C4-2B (cell line): ENCODE data around the gene TPGS1.

Experiments used
- ZFX ChIP-seq: fragments of 450-650 bp; IDR thresholded peaks from 2 replicates; pipeline ENCODE4 v1.6.1; 2017
- TF ChIP-seq, protein P1 (sequence below): fragments of 450-650 bp; conservative IDR thresholded peaks from 2 replicates; pipeline ENCODE4 v1.5.1; 2017; ENCODE audit warnings: mild to moderate bottlenecking

DNA sequence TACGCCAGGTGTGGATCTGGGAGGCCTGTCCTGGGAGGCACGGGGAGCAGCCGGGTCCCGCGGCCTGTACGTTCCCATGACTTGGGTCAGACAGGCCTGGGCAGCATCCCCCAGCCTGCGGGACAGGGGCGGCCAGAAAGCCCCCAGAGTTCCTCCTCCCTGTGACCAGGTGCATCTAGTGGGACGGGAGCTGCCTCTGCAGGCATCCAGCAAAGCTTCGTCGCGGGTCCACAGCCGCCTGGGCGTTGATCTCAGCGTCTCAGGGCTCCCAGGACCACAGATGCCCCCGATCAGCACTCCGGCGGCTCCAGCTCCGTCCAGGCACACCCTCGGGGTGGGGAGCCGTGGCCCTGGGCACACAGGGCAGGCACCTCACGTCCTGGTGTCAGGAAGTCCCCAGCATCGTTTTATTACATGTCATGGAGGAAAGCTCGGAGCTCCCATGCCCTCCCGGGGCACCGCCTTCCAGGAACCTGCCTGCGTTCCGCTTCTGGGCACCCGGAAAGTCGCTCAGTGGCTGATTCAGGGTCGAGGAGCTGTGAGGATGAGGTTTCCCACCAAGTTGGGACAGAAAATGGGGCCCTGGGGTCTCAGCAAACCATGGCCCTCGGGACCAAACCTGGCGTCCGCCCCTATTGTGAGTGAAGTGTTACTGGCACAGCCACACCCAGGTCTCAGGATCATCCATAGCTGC, 35.0 kb downstream of the TPGS1 start:
- TF ChIP-seq, protein P1, sequence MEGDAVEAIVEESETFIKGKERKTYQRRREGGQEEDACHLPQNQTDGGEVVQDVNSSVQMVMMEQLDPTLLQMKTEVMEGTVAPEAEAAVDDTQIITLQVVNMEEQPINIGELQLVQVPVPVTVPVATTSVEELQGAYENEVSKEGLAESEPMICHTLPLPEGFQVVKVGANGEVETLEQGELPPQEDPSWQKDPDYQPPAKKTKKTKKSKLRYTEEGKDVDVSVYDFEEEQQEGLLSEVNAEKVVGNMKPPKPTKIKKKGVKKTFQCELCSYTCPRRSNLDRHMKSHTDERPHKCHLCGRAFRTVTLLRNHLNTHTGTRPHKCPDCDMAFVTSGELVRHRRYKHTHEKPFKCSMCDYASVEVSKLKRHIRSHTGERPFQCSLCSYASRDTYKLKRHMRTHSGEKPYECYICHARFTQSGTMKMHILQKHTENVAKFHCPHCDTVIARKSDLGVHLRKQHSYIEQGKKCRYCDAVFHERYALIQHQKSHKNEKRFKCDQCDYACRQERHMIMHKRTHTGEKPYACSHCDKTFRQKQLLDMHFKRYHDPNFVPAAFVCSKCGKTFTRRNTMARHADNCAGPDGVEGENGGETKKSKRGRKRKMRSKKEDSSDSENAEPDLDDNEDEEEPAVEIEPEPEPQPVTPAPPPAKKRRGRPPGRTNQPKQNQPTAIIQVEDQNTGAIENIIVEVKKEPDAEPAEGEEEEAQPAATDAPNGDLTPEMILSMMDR = no peak
- no peak for TF ChIP-seq ZFX
